CD14-positive monocyte (primary cell): Measurements from ENCODE around the gene TCF19. TPM values are rescaled to one million over a fixed set of nuclear protein-coding genes. Genes with fewer than 3 reads are reported as not detected.

Experiments
- DNase-seq, 3 donors: peaks; one replicate each; pipeline ENCODE4 v3.0.0-alpha.2; 2011 to 2022
- H2AFZ ChIP-seq: 2 replicates; pipeline ENCODE4 v1.6.0; 2012; ENCODE audit warnings: mild to moderate bottlenecking, low read depth, low read length, inconsistent platforms; ENCODE audit not compliant: insufficient read depth, poor library complexity, severe bottlenecking
- H3K27ac ChIP-seq, 2 donors: 1 replicate in 1 of 2; 2 replicates in 1 of 2; pipeline ENCODE4 v1.5.1; 2012 to 2013; ENCODE audit warnings: low read length in 2 of 2, control low read depth in 1 of 2, inconsistent platforms in 1 of 2, low read depth in 1 of 2, mild to moderate bottlenecking in 1 of 2
- H3K27me3 ChIP-seq, 2 donors: one replicate each; pipeline versions ENCODE4 v1.6.0 to v1.6.1; 2011 to 2013; ENCODE audit warnings: low read length in 2 of 2; ENCODE audit not compliant: control insufficient read depth in 2 of 2, insufficient read depth in 2 of 2
- H3K36me3 ChIP-seq, 2 donors: replicated peaks in 1 of 2; 1 replicate in 1 of 2; 2 replicates in 1 of 2; pipeline versions ENCODE4 v1.5.1 to v1.6.1; 2012 to 2013; ENCODE audit warnings: low read length in 2 of 2, control low read depth in 1 of 2, inconsistent platforms in 1 of 2, mild to moderate bottlenecking in 1 of 2; ENCODE audit not compliant: insufficient read depth in 2 of 2, control insufficient read depth in 1 of 2
- H3K4me1 ChIP-seq, 2 donors: 1 replicate in 1 of 2; 2 replicates in 1 of 2; pipeline versions ENCODE4 v1.5.1 to v1.6.1; 2012 to 2013; ENCODE audit warnings: low read length in 2 of 2, control low read depth in 1 of 2, inconsistent platforms in 1 of 2, mild to moderate bottlenecking in 1 of 2, moderate library complexity in 1 of 2; ENCODE audit not compliant: insufficient read depth in 2 of 2, control insufficient read depth in 1 of 2
- H3K4me2 ChIP-seq: replicated peaks from 2 replicates; pipeline ENCODE3; 2012; ENCODE audit warnings: low read length, moderate library complexity, mild to moderate bottlenecking; ENCODE audit not compliant: poor library complexity, severe bottlenecking; ENCODE audit errors: extremely low read depth
- H3K4me3 ChIP-seq, 3 experiments: fragments of 200-600 bp in 1 of 3; sonication (generic) in 1 of 3; replicated peaks in 1 of 3; 1 replicate in 2 of 3; 2 replicates in 1 of 3; pipeline ENCODE4 v1.5.1; 2011 to 2013; ENCODE audit warnings: low read length in 3 of 3, mild to moderate bottlenecking in 3 of 3, control low read depth in 2 of 3, low read depth in 2 of 3, inconsistent platforms in 1 of 3, moderate library complexity in 1 of 3
- H3K79me2 ChIP-seq: 2 replicates; pipeline ENCODE4 v1.6.0; 2012; ENCODE audit warnings: mild to moderate bottlenecking, control low read depth, inconsistent platforms, low read length, moderate library complexity; ENCODE audit not compliant: insufficient read depth
- H3K9ac ChIP-seq: 2 replicates; pipeline ENCODE4 v1.6.0; 2017; ENCODE audit warnings: low read length, mild to moderate bottlenecking; ENCODE audit not compliant: insufficient read depth, poor library complexity, severe bottlenecking
- H3K9me3 ChIP-seq, 2 donors: replicated peaks in 1 of 2; 1 replicate in 1 of 2; 2 replicates in 1 of 2; pipeline versions ENCODE4 v1.5.1 to v1.6.1; 2012 to 2013; ENCODE audit warnings: low read length in 2 of 2, control low read depth in 1 of 2; ENCODE audit not compliant: control insufficient read depth in 1 of 2, insufficient read depth in 1 of 2
- H4K20me1 ChIP-seq: 2 replicates; pipeline ENCODE4 v1.6.0; 2012; ENCODE audit warnings: mild to moderate bottlenecking, low read length, control low read depth, moderate library complexity; ENCODE audit not compliant: insufficient read depth
- H3K27ac Mint-ChIP-seq, 7 donors: one replicate each; pipeline ENCODE4 v1.8.0; 2020; ENCODE audit warnings: mild to moderate bottlenecking in 7 of 7, mixed read lengths in 7 of 7, moderate library complexity in 6 of 7, inconsistent platforms in 2 of 7
- H3K27me3 Mint-ChIP-seq, 3 donors: one replicate each; pipeline ENCODE4 v1.8.0; 2021 to 2022; ENCODE audit warnings: low read depth in 3 of 3, mild to moderate bottlenecking in 3 of 3, mixed read lengths in 3 of 3, moderate library complexity in 3 of 3, inconsistent platforms in 1 of 3
- H3K36me3 Mint-ChIP-seq, 2 donors: one replicate each; pipeline ENCODE4 v1.8.0; 2020; ENCODE audit warnings: mixed read lengths in 2 of 2, inconsistent platforms in 1 of 2, mild to moderate bottlenecking in 1 of 2
- H3K4me1 Mint-ChIP-seq: one replicate; pipeline ENCODE4 v1.8.0; 2020; ENCODE audit warnings: mild to moderate bottlenecking, mixed read lengths
- H3K4me3 Mint-ChIP-seq, 2 donors: one replicate each; pipeline ENCODE4 v1.8.0; 2020; ENCODE audit warnings: mild to moderate bottlenecking in 2 of 2, mixed read lengths in 2 of 2, moderate library complexity in 1 of 2
- H3K9me3 Mint-ChIP-seq, 7 donors: one replicate each; pipeline ENCODE4 v1.8.0; 2020 to 2022; ENCODE audit warnings: mixed read lengths in 7 of 7, mild to moderate bottlenecking in 6 of 7, moderate library complexity in 6 of 7, inconsistent platforms in 2 of 7
- CTCF ChIP-seq: fragments of 200-600 bp; IDR thresholded peaks from one replicate; pipeline ENCODE4 v1.8.0; 2022; ENCODE audit warnings: antibody characterized with exemption, mild to moderate bottlenecking
- WGBS: methylation state at CpG from one replicate; pipeline ENCODE4 v1.1.5; 2013; ENCODE audit warnings: missing lambda C conversion rate; ENCODE audit not compliant: insufficient coverage; 5-methylcytosine and 5-hydroxymethylcytosine counted together
- intact Hi-C, 2 donors: fragments of 100-400 bp; cut with micrococcal nuclease; formaldehyde crosslinking; loops; one replicate each; pipeline versions ENCODE4 v1.15.0 to v1.15.1; 2023
- polyA plus RNA-seq, 3 donors: library from polyadenylated mRNA; depleted of rRNA in 1 of 3; unstranded in 2 of 3; stranded (reverse) in 1 of 3; fragments of 300-500 nt in 2 of 3; fragments of >200 nt in 1 of 3; fragmentation: Illumina TruSeq in 2 of 3; gene quantifications; 1 replicate in 2 of 3; 2 replicates in 1 of 3; pipeline ENCODE4 v1.2.3, GENCODE V29; 2012 to 2021

Gene TCF19
- polyA plus RNA-seq, 3 donors = 0.75 to 1.1 (median 0.80) TPM

- Mint-ChIP-seq H3K9me3 (peaks cover 0 to 3% (median 0%) of the 10 kb centered on the region in 7 donors), H3K36me3 (peaks cover 14 to 18% of the 10 kb centered on the region in 2 donors), H3K27ac (no peak overlapping the region), H3K4me1 (peaks cover 6% of the 10 kb centered on the region), H3K4me3 (no peak overlapping the region), H3K27me3 (peaks cover 0 to 13% (median 2%) of the 10 kb centered on the region in 3 donors)
- intact Hi-C loops = no loop called here
- DNase-seq = no peak
- Histone ChIP-seq H3K36me3 (peaks cover 15 to 30% of the 10 kb centered on the region in 2 donors), H3K4me2 (no peak overlapping the region), H3K9me3 (no peaks in the 10 kb centered on the region), H3K4me3 (no peak overlapping the region), H4K20me1 (no peaks in the 10 kb centered on the region), H3K4me1 (peaks cover 0 to 6% of the 10 kb centered on the region in 2 donors), H3K27ac (no peak overlapping the region), H3K79me2 (no peaks in the 10 kb centered on the region), H2AFZ (no peak overlapping the region), H3K9ac (no peak overlapping the region), H3K27me3 (peaks cover 0 to 3% of the 10 kb centered on the region in 2 donors)
- no peak for TF ChIP-seq CTCF
- WGBS = 91% methylated on average over 13 of the region's 15 CpGs
Measured at GRCh38 chr6:31140643-31141042, 17.7 kb upstream of the TCF19 start.

GRCh38 chr6:31142361-31142761, 16.0 kb upstream of the TCF19 start:
- peaks cover 6% of the 10 kb centered on the region for H3K4me1 Mint-ChIP-seq
- Histone ChIP-seq H3K4me1 (peaks cover 0 to 6% of the 10 kb centered on the region in 2 donors), H3K27ac (no peak overlapping the region), H4K20me1 (no peaks in the 10 kb centered on the region), H2AFZ (no peak overlapping the region), H3K4me2 (no peak overlapping the region), H3K9ac (no peak overlapping the region), H3K36me3 (peaks cover 15 to 30% of the 10 kb centered on the region in 2 donors), H3K9me3 (no peaks in the 10 kb centered on the region), H3K27me3 (peaks cover 0 to 3% of the 10 kb centered on the region in 2 donors), H3K79me2 (no peaks in the 10 kb centered on the region), H3K4me3 (no peak overlapping the region)
- H3K27me3 Mint-ChIP-seq = peaks cover 0 to 13% (median 2%) of the 10 kb centered on the region in 3 donors
- WGBS = 94% methylated on average over 2 of the region's 2 CpGs
- intact Hi-C loops = no loop called here
- H3K4me3 Mint-ChIP-seq = no peak overlapping the region
- H3K27ac Mint-ChIP-seq = peak overlapping the region in 1 of 7 donors; percentile 6
- TF ChIP-seq CTCF = no peak
- peaks cover 22 to 25% of the 10 kb centered on the region in 2 donors for H3K36me3 Mint-ChIP-seq
- no peaks in the 10 kb centered on the region for H3K9me3 Mint-ChIP-seq
- no peak for DNase-seq
